ENCODE data around the gene MMADHC. TPM values are rescaled to one million over a fixed set of nuclear protein-coding genes. Genes with fewer than 3 reads are reported as not detected.

The MMADHC gene
- total RNA-seq, 2 experiments from 2014 or later = 130 to 132 TPM

DNA sequence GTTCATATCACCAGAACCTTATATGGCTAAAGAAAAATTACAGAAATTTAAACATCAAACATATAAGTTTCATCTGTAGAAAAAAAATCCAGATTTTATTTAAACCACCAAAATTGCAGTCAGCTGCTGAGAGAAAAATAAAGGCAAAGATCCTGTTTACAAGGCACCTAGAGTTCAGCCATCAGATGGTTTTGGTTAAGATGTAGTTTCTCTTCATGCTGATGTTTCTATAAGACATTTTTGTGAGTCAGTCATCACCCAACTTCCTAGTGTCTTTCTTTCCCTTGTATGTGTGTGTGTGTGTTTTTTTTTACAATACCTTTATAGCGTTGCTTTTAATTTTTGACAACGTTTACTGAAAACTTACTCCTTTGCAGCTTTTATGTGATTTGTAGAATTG lies 26.1 kb upstream of the MMADHC start:
- no peak for ATAC-seq
- ChIA-PET POLR2A (no interaction called here), CTCF (interaction anchor here (0.7 to 1.1 kb wide), 3 partner anchors 9 to 16 kb away, joined by 3 to 4 read pairs (median 3); no protein-coding TSS in a partner anchor)
- no peak for DNase-seq
- H3K4me3 Mint-ChIP-seq = no peak overlapping the region
- TF ChIP-seq, protein P1, sequence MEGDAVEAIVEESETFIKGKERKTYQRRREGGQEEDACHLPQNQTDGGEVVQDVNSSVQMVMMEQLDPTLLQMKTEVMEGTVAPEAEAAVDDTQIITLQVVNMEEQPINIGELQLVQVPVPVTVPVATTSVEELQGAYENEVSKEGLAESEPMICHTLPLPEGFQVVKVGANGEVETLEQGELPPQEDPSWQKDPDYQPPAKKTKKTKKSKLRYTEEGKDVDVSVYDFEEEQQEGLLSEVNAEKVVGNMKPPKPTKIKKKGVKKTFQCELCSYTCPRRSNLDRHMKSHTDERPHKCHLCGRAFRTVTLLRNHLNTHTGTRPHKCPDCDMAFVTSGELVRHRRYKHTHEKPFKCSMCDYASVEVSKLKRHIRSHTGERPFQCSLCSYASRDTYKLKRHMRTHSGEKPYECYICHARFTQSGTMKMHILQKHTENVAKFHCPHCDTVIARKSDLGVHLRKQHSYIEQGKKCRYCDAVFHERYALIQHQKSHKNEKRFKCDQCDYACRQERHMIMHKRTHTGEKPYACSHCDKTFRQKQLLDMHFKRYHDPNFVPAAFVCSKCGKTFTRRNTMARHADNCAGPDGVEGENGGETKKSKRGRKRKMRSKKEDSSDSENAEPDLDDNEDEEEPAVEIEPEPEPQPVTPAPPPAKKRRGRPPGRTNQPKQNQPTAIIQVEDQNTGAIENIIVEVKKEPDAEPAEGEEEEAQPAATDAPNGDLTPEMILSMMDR (IDR thresholded peaks at IDR 0.05) = no peak
- intact Hi-C loops (cut with micrococcal nuclease) = no loop called here
- H3K27ac Mint-ChIP-seq = no peak overlapping the region
- no peaks in the 10 kb centered on the region for H3K36me3 Mint-ChIP-seq (ENCODE audit: low read depth)
- H3K9me3 Mint-ChIP-seq = no peaks in the 10 kb centered on the region
- peaks cover 8% of the 10 kb centered on the region for H3K27me3 Mint-ChIP-seq
- H3K4me1 Mint-ChIP-seq (ENCODE audit: low read depth) = no peaks in the 10 kb centered on the region

- H3K4me1 Mint-ChIP-seq (ENCODE audit: low read depth) = no peaks in the 10 kb centered on the region
- DNase-seq (no peak), ATAC-seq (no peak)
- TF ChIP-seq, protein P1 (IDR thresholded peaks at IDR 0.05) = no peak
- H3K9me3 Mint-ChIP-seq = peaks cover 1% of the 10 kb centered on the region
- H3K27me3 Mint-ChIP-seq = peaks cover 6% of the 10 kb centered on the region
- H3K27ac Mint-ChIP-seq = no peak overlapping the region
- CTCF ChIA-PET = no interaction called here
- no peak overlapping the region for H3K4me3 Mint-ChIP-seq
- intact Hi-C loops (cut with micrococcal nuclease) = no loop called here
- POLR2A ChIA-PET = no interaction called here
- H3K36me3 Mint-ChIP-seq (ENCODE audit: low read depth) = no peaks in the 10 kb centered on the region
Measured at GRCh38 chr2:149612122-149612521, 24.5 kb upstream of the MMADHC start.

- CTCF ChIA-PET = no interaction called here
- TF ChIP-seq, protein P1 (IDR thresholded peaks at IDR 0.05) = no peak
- no peak for ATAC-seq
Measured at GRCh38 chr2:149611100-149611820, 23.7 kb upstream of the MMADHC start.

GRCh38 chr2:149606251-149606811 lies 18.8 kb upstream of the MMADHC start:
- ATAC-seq = no peak
- Mint-ChIP-seq H3K27me3 (peaks cover 4% of the 10 kb centered on the region), H3K9me3 (peaks cover 1% of the 10 kb centered on the region), H3K36me3 (ENCODE audit: low read depth) (no peaks in the 10 kb centered on the region), H3K27ac (no peak overlapping the region), H3K4me3 (no peak overlapping the region), H3K4me1 (ENCODE audit: low read depth) (peaks cover 7% of the 10 kb centered on the region)
- no peak for DNase-seq
- intact Hi-C loops (cut with micrococcal nuclease) = no loop called here
- ChIA-PET CTCF (interaction anchor here (1.0 kb wide), 1 partner anchor 8 kb away, joined by 3 read pairs; no protein-coding TSS in a partner anchor), POLR2A (no interaction called here)
- TF ChIP-seq, protein P1 (IDR thresholded peaks at IDR 0.05) = no peak

More at GRCh38 chr2:149611100-149611820, 23.7 kb upstream of the MMADHC start:
- Mint-ChIP-seq H3K4me3 (no peak overlapping the region), H3K36me3 (ENCODE audit: low read depth) (no peaks in the 10 kb centered on the region), H3K27me3 (peaks cover 4% of the 10 kb centered on the region), H3K9me3 (peaks cover 1% of the 10 kb centered on the region), H3K4me1 (ENCODE audit: low read depth) (no peaks in the 10 kb centered on the region), H3K27ac (no peak overlapping the region)
- intact Hi-C loops (cut with micrococcal nuclease) = no loop called here
- POLR2A ChIA-PET = no interaction called here
- no peak for DNase-seq

DNA sequence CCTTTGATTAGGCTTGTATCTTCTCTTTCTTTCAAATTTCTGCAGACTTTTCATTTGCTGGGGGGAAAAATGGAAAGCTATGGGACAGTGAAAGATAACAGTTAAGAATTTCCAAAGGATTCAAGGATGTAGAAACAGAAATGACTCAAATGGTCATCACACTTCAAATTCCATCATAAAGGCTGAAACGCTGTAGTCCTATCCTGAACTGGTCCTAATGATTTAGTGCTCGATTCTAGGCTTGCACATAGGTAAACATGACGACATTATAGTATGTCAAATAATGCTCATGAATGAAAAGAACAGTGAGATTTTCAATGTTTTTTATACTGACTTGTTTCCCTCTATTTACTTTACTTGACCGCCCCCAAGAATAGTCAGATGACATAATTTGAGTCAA lies 15.7 kb upstream of the MMADHC start:
- ChIA-PET CTCF (interaction anchor here (1.0 kb wide), 1 partner anchor 1635 kb away, joined by 5 read pairs; no protein-coding TSS in a partner anchor), POLR2A (no interaction called here)
- peaks cover 1% of the 10 kb centered on the region for H3K9me3 Mint-ChIP-seq
- no peak for DNase-seq
- ATAC-seq = no peak
- no peak overlapping the region for H3K4me3 Mint-ChIP-seq
- intact Hi-C loops (cut with micrococcal nuclease) = no loop called here
- no peaks in the 10 kb centered on the region for H3K36me3 Mint-ChIP-seq (ENCODE audit: low read depth)
- H3K4me1 Mint-ChIP-seq (ENCODE audit: low read depth) = peaks cover 11% of the 10 kb centered on the region
- TF ChIP-seq, protein P1 (IDR thresholded peaks at IDR 0.05) = no peak
- no peak overlapping the region for H3K27ac Mint-ChIP-seq
- peaks cover 1% of the 10 kb centered on the region for H3K27me3 Mint-ChIP-seq
